DND-41 (cell line): Measurements from ENCODE around the gene CAND2.

Experiments
- ATAC-seq: fragments of 200-7000 bp; cut with Tn5 transposase; 3 replicates; pipeline ENCODE4 v1.9.1; 2021; ENCODE audit warnings: low read depth; ENCODE audit not compliant: insufficient read depth
- DNase-seq: peaks from one replicate; pipeline ENCODE4 v3.0.0-alpha.2; 2020
- H2AFZ ChIP-seq: 2 replicates; pipeline ENCODE4 v1.6.0; 2012; ENCODE audit warnings: low read depth, low read length
- H3K27ac ChIP-seq: 2 replicates; pipeline ENCODE4 v1.5.1; 2012; ENCODE audit warnings: low read length, inconsistent platforms
- H3K27me3 ChIP-seq: fragments of 200-600 bp; sonication (generic); 2 replicates; pipeline ENCODE4 v1.6.0; 2012; ENCODE audit warnings: low read length, mild to moderate bottlenecking, inconsistent platforms; ENCODE audit not compliant: insufficient read depth, poor library complexity
- H3K36me3 ChIP-seq: 2 replicates; pipeline ENCODE4 v1.5.1; 2012; ENCODE audit warnings: low read length, inconsistent platforms; ENCODE audit not compliant: insufficient read depth
- H3K4me1 ChIP-seq: 2 replicates; pipeline ENCODE4 v1.5.1; 2012; ENCODE audit warnings: mild to moderate bottlenecking, low read length; ENCODE audit not compliant: insufficient read depth
- H3K4me2 ChIP-seq: 2 replicates; pipeline ENCODE4 v1.6.0; 2012; ENCODE audit warnings: mild to moderate bottlenecking, moderate library complexity, low read length, inconsistent platforms; ENCODE audit not compliant: insufficient read depth
- H3K4me3 ChIP-seq, 2 experiments: fragments of 200-600 bp in 1 of 2; shearing (Covaris generic) in 1 of 2; 2 replicates each; pipeline ENCODE4 v1.5.1; 2012 to 2016; ENCODE audit warnings: inconsistent platforms in 2 of 2, low read length in 2 of 2, mild to moderate bottlenecking in 2 of 2, low read depth in 1 of 2, moderate library complexity in 1 of 2
- H3K79me2 ChIP-seq: 2 replicates; pipeline ENCODE4 v1.6.0; 2012; ENCODE audit warnings: low read length, inconsistent platforms; ENCODE audit not compliant: insufficient read depth
- H3K9ac ChIP-seq: 2 replicates; pipeline ENCODE4 v1.6.0; 2012; ENCODE audit warnings: low read depth, mild to moderate bottlenecking, inconsistent platforms, low read length, moderate library complexity
- H3K9me3 ChIP-seq: 2 replicates; pipeline ENCODE4 v1.5.1; 2012; ENCODE audit warnings: low read length, moderate library complexity, mild to moderate bottlenecking, inconsistent platforms; ENCODE audit not compliant: insufficient read depth, severe bottlenecking
- H4K20me1 ChIP-seq: 2 replicates; pipeline ENCODE4 v1.6.0; 2012; ENCODE audit warnings: low read length; ENCODE audit not compliant: insufficient read depth
- CTCF ChIP-seq: IDR thresholded peaks from 2 replicates; pipeline ENCODE4 v1.5.1; 2012; ENCODE audit warnings: borderline replicate concordance, low read length, moderate library complexity, mild to moderate bottlenecking; ENCODE audit not compliant: poor library complexity, severe bottlenecking; ENCODE audit errors: extremely low read depth
- EZH2 ChIP-seq: IDR thresholded peaks from 3 replicates; pipeline ENCODE4 v1.6.1; 2012; ENCODE audit warnings: borderline replicate concordance, low read depth, mild to moderate bottlenecking, moderate library complexity, low read length, inconsistent platforms; ENCODE audit not compliant: severe bottlenecking

CAND2 gene

GRCh38 chr3:12772462-12772861 lies 24.0 kb upstream of the CAND2 start:
- no peaks in the 10 kb centered on the region for H3K36me3 ChIP-seq
- H3K4me1 ChIP-seq = no peaks in the 10 kb centered on the region
- no peak for TF ChIP-seq CTCF
- no peak for TF ChIP-seq EZH2
- DNase-seq (no peak), ATAC-seq (no peak)
- no peak overlapping the region for H3K4me3 ChIP-seq
- no peak overlapping the region for H3K27ac ChIP-seq
- no peak overlapping the region for H3K9ac ChIP-seq
- no peaks in the 10 kb centered on the region for H4K20me1 ChIP-seq
- H2AFZ ChIP-seq = no peak overlapping the region
- no peak overlapping the region for H3K4me2 ChIP-seq
- H3K9me3 ChIP-seq = no peaks in the 10 kb centered on the region
- H3K27me3 ChIP-seq = peaks cover 9% of the 10 kb centered on the region
- H3K79me2 ChIP-seq = no peaks in the 10 kb centered on the region

DNA sequence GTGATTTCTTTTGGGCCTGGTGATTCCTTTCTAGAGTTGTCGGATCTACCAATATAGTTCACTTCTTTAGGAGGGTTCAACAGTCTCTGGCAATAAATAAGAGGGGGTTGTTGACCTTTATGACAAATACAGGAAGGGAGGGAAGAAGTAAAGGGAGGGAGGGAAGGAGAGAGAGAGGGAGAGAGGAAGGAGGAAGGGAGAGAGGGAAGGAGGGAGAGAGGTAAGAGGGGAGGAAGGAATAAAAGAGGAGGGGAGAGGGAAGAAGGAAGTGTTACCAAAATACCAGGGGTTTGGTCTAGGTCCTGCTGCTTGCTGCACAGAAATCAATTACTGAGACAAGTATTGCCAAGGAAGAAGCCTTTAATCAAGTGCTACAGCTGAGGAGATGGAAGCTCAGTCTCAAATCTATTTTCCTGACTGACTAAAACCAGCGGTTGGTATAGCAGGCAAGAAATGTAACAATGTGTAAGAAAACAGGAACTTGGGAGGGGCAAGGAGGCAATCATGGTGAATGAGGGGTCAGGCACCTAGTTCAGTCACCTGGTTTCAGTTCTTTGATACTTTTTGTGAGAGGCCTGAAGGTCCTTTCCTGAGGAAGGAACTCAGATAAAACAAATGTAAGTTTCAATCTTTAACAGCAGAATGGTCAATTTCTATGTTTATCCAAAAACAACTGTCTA lies 23.3 kb upstream of the CAND2 start:
- Histone ChIP-seq H3K27ac (no peak overlapping the region), H3K4me2 (no peak overlapping the region), H4K20me1 (no peaks in the 10 kb centered on the region), H3K9ac (no peak overlapping the region), H2AFZ (no peak overlapping the region), H3K79me2 (no peaks in the 10 kb centered on the region), H3K4me3 (no peak overlapping the region), H3K27me3 (peaks cover 9% of the 10 kb centered on the region), H3K9me3 (no peaks in the 10 kb centered on the region), H3K36me3 (no peaks in the 10 kb centered on the region), H3K4me1 (no peaks in the 10 kb centered on the region)
- no peak for DNase-seq
- ATAC-seq = no peak
- TF ChIP-seq CTCF = no peak
- no peak for TF ChIP-seq EZH2

DNA sequence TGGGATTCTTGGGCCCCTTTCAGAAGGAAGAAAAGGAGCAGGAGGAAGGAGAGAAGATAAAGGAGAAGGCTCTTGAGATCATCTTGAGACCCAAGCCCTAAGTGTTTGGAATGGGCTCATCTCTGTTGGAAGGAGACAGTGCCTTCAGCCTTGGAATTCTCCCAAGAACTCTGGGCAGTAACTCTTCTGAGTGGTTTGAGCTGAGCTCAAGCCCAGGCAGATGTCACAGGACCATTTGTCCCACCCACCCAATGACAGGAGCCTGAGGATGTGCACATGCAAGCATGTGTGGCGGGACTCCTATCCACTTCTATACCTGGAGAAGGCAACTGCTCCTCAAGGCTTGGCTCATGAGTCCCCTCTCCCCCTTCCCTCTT lies 22.8 kb upstream of the CAND2 start:
- Histone ChIP-seq H4K20me1 (no peaks in the 10 kb centered on the region), H3K79me2 (no peaks in the 10 kb centered on the region), H3K4me2 (no peak overlapping the region), H3K36me3 (no peaks in the 10 kb centered on the region), H3K4me3 (no peak overlapping the region), H3K4me1 (no peaks in the 10 kb centered on the region), H3K9ac (no peak overlapping the region), H3K9me3 (no peaks in the 10 kb centered on the region), H2AFZ (no peak overlapping the region), H3K27me3 (peaks cover 9% of the 10 kb centered on the region), H3K27ac (no peak overlapping the region)
- TF ChIP-seq CTCF = no peak
- TF ChIP-seq EZH2 = no peak
- DNase-seq (no peak), ATAC-seq (no peak)

- no peak; the same call in 2 of the 3 replicates for ATAC-seq
- Histone ChIP-seq H3K4me2 (no peak overlapping the region), H2AFZ (no peak overlapping the region), H3K9me3 (no peaks in the 10 kb centered on the region), H3K27me3 (peaks cover 9% of the 10 kb centered on the region), H4K20me1 (no peaks in the 10 kb centered on the region), H3K4me3 (no peak overlapping the region), H3K79me2 (no peaks in the 10 kb centered on the region), H3K9ac (no peak overlapping the region), H3K4me1 (no peaks in the 10 kb centered on the region), H3K27ac (no peak overlapping the region), H3K36me3 (no peaks in the 10 kb centered on the region)
- no peak for DNase-seq
- TF ChIP-seq CTCF = no peak
- no peak for TF ChIP-seq EZH2
These were observed 21.9 kb upstream of the CAND2 start for GRCh38 chr3:12774619-12775018.
